Activated CD8-positive, alpha-beta memory T cell treated with anti-CD3 and anti-CD28 coated beads for 36 hours (primary cell): ENCODE measurements around the gene PRKAA1. TPM values are rescaled to one million over a fixed set of nuclear protein-coding genes. Genes with fewer than 3 reads are reported as not detected.
"Not testable (repeated sequence)": the region's sequence is repeated elsewhere in the genome, so short reads cannot be mapped to it uniquely, and the experiment has no call there.

Source experiments
- CTCF ChIA-PET: fragments of 350-600 bp; sonication (Branson Sonifier 250); formaldehyde crosslinking; loops from one replicate; lab custom pipeline; 2021; ENCODE audit warnings: antibody characterized with exemption; lab: Charles Lee
- POLR2A ChIA-PET: fragments of 350-600 bp; sonication (Branson Sonifier 250); formaldehyde crosslinking; loops from one replicate; lab custom pipeline; 2021; ENCODE audit warnings: antibody characterized with exemption; lab: Charles Lee
- total RNA-seq, 2 experiments: library from RNA; stranded (reverse); gene quantifications; one replicate each; pipeline ENCODE4 v1.2.3, GENCODE V29; 2021

PRKAA1 gene
- total RNA-seq, 2 experiments from 2014 or later = 63.8 to 65.1 TPM

GRCh38 chr5:40755407-40756365, 42.5 kb downstream of the PRKAA1 start, which contains the start of gene TTC33:
Gene TTC33, minus strand, starts transcription at chr5:40755961. Its CDS starts 8,943 bp downstream, at chr5:40747018.
- CTCF ChIA-PET = interaction anchor here (0.6 kb wide), 1 partner anchor 57 kb away, joined by 4 read pairs; no protein-coding TSS in a partner anchor
- POLR2A ChIA-PET = interaction anchor here (1.0 kb wide), 1 partner anchor 43 kb away, joined by 3 read pairs; the partner anchor contains the start of gene PRKAA1

GRCh38 chr5:40755093-40755406, 43.1 kb downstream of the PRKAA1 start:
- CTCF ChIA-PET = interaction anchor here (0.6 kb wide), 1 partner anchor 58 kb away, joined by 4 read pairs; no protein-coding TSS in a partner anchor
- POLR2A ChIA-PET = no interaction called here

GRCh38 chr5:40754381-40755092, 43.6 kb downstream of the PRKAA1 start:
- CTCF ChIA-PET = interaction anchor here (0.6 kb wide), 1 partner anchor 58 kb away, joined by 4 read pairs; no protein-coding TSS in a partner anchor
- POLR2A ChIA-PET = no interaction called here

GRCh38 chr5:40746703-40747102, 51.5 kb downstream of the PRKAA1 start:
- CTCF ChIA-PET = interaction anchor here (0.9 kb wide), 1 partner anchor 13 kb away, joined by 3 read pairs; no protein-coding TSS in a partner anchor
- POLR2A ChIA-PET = no interaction called here

- CTCF ChIA-PET = no interaction called here
These were observed 54.4 kb downstream of the PRKAA1 start for GRCh38 chr5:40743771-40744170.

GRCh38 chr5:40738502-40738901, 59.7 kb downstream of the PRKAA1 start:
- CTCF ChIA-PET = interaction anchor here (0.7 kb wide), 1 partner anchor 301 kb away, joined by 3 read pairs; no protein-coding TSS in a partner anchor
- POLR2A ChIA-PET = no interaction called here

More at GRCh38 chr5:40743771-40744170, 54.4 kb downstream of the PRKAA1 start:
- POLR2A ChIA-PET = no interaction called here

GRCh38 chr5:40736103-40736875, 61.9 kb downstream of the PRKAA1 start:
- CTCF ChIA-PET = interaction anchor here (1.8 kb wide), 1 partner anchor 50 kb away, joined by 4 read pairs; no protein-coding TSS in a partner anchor
- POLR2A ChIA-PET = no interaction called here

GRCh38 chr5:40735609-40736008, 62.6 kb downstream of the PRKAA1 start:
- ChIA-PET CTCF (interaction anchor here (1.8 kb wide), 1 partner anchor 50 kb away, joined by 4 read pairs; no protein-coding TSS in a partner anchor), POLR2A (interaction anchor here (0.5 kb wide), 1 partner anchor 43 kb away, joined by 3 read pairs; no protein-coding TSS in a partner anchor)

- ChIA-PET CTCF (interaction anchor here (1.6 to 1.8 kb wide), 2 partner anchors 11 to 49 kb away, joined by 3 to 4 read pairs; no protein-coding TSS in a partner anchor), POLR2A (no interaction called here)
These were observed 63.2 kb downstream of the PRKAA1 start for GRCh38 chr5:40734986-40735385.

- CTCF ChIA-PET = interaction anchor here (1.6 kb wide), 1 partner anchor 12 kb away, joined by 3 read pairs; no protein-coding TSS in a partner anchor
- POLR2A ChIA-PET = no interaction called here
These were observed 64.2 kb downstream of the PRKAA1 start for GRCh38 chr5:40733879-40734563.

- POLR2A ChIA-PET = no interaction called here
- CTCF ChIA-PET = interaction anchor here (0.5 to 1.6 kb wide), 2 partner anchors 13 to 1084 kb away, joined by 3 to 4 read pairs; no protein-coding TSS in a partner anchor
These were observed 64.7 kb downstream of the PRKAA1 start for GRCh38 chr5:40733434-40733833.

- CTCF ChIA-PET, POLR2A ChIA-PET: not testable (repeated sequence)
These were observed 75.7 kb downstream of the PRKAA1 start for GRCh38 chr5:40722497-40722911.

GRCh38 chr5:40720069-40720468, 78.1 kb downstream of the PRKAA1 start:
- POLR2A ChIA-PET = no interaction called here
- CTCF ChIA-PET = no interaction called here

GRCh38 chr5:40717281-40717680, 80.9 kb downstream of the PRKAA1 start:
- POLR2A ChIA-PET = no interaction called here
- CTCF ChIA-PET = no interaction called here

- POLR2A ChIA-PET = no interaction called here
- CTCF ChIA-PET = no interaction called here
These were observed 81.6 kb downstream of the PRKAA1 start for GRCh38 chr5:40716590-40716989.

- CTCF ChIA-PET = no interaction called here
- POLR2A ChIA-PET = no interaction called here
These were observed 82.2 kb downstream of the PRKAA1 start for GRCh38 chr5:40716000-40716399.

- CTCF ChIA-PET = interaction anchor here (0.6 kb wide), 1 partner anchor 172 kb away, joined by 3 read pairs; no protein-coding TSS in a partner anchor
- POLR2A ChIA-PET = no interaction called here
These were observed 84.2 kb downstream of the PRKAA1 start for GRCh38 chr5:40714001-40714400.

GRCh38 chr5:40710575-40710974, 87.6 kb downstream of the PRKAA1 start:
- POLR2A ChIA-PET, CTCF ChIA-PET: not testable (repeated sequence)
